HG02973 (cell line): ENCODE measurements around the gene VASP.

Experiments used
- ATAC-seq: cut with Tn5 transposase; IDR thresholded peaks from one replicate; pipeline ENCODE4 v1.9.1; 2021; ENCODE audit warnings: moderate library complexity; ENCODE audit not compliant: unreplicated experiment

VASP gene

DNA sequence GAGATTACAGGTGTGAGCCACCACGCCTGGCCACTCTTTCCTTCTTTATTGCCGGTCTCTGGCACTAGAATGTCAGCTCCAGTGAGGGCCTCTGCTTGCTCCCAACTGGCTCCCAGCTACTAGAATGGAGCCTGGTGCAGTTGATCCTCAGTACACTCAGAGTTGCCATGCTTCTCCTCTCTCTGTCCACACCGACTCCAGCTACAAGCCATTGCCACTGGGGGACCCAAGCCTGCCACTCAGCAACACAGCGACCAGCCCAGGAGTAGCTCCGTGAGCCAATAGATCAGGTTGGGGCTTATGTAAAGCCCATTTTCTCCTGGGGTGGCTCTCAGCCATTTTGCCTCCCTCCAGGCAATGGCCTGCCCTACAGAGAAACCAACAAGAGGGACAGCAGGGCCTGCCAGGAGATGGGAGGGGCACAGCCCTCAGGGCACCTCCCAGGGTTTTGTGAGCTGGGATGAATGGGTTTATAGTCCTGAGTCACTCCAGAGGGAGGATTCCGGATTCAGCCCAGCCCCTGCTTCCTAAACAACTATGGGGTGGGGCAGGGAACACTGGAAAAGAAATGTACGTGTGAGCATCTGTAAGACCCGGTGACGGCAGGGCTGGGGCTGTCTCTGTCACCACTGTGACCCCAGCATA is 40.8 kb downstream of the VASP start:
- ATAC-seq, result no peak

DNA sequence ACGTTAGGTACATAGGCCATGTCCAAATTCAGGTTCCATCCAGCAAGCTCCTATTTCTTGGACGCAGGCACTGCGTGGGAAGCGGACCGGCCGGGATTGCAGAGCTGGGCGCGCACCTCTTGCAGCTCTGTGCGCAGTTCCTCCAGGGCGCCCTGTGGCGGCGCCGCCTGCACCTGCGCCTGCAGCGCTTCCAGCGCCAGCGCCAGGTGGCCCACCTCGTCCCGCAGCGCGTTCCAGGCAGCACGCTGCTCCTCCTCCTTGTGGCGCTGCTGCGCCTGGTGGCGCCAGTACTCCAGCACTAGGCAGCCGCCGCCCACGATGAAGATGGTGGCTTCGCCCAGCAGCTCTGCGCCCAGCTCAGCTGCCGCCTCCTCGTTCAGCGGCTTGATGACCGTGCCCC is 46.2 kb downstream of the VASP start:
- ATAC-seq, result no peak

GRCh38 chr19:45554481-45554880 is 47.2 kb downstream of the VASP start:
- ATAC-seq, result no peak

DNA sequence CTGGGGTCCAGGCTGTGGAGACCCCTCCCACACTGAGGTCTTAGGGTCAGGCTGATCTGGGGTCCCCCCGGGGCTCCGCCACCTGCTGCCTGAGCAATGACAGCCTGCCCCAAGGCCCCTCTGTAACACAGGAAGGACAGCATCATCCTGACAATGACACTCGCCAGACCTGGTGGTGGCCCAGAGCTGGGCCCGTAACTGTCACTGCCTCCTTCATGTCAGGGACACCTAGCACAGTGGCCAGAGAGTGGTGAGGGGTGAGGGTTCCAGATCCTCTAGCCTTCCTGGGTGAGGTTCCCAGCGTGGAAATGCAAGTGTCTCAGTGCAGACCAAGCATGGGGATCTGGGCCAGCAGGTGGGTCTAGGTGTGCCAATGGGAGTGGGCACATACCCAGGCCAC is 49.6 kb downstream of the VASP start:
- ATAC-seq, result no peak

- ATAC-seq, result no peak
Observed at GRCh38 chr19:45558399-45558878, 51.2 kb downstream of the VASP start.

GRCh38 chr19:45560038-45560437 is 52.8 kb downstream of the VASP start:
- ATAC-seq, result no peak

DNA sequence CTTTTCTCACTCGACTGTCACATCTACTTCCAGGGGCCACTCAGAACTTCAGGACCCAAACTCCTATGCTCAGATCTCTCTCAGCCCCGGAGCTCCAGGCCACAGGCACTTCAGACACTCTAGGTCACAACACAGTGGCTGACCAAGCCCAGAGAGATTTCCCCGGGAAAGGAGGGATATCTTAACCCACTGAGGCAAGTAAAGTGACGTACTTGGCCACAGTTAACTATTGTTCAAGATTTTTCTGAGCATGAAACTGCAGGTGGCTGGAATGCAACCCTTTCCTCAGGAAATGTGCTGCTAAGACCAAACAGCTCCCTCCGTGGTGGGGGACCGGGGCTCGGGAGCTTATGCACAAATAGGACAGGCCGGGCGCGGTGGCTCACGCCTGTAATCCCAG is 53.4 kb downstream of the VASP start:
- ATAC-seq, result no peak

GRCh38 chr19:45564131-45564780 is 57.0 kb downstream of the VASP start:
- ATAC-seq, result no peak

DNA sequence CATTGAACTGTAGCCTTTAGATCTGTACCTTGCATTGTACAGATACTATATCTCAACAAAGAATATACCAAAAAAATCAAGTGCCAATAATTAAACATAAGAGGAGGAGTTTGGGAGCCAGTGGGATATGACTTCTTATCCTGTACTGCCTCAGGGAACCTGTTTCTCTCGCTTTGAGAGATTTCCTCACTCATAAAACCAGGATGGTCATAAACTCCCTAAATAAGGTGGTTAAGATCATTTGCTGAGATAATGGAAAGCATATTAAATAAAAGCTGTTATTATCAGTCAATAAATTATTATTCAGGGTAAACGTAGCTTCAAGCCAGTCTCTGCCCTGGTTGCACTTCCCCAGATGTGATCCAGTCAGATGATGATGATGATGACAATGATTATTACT is 60.3 kb downstream of the VASP start:
- ATAC-seq, result no peak

DNA sequence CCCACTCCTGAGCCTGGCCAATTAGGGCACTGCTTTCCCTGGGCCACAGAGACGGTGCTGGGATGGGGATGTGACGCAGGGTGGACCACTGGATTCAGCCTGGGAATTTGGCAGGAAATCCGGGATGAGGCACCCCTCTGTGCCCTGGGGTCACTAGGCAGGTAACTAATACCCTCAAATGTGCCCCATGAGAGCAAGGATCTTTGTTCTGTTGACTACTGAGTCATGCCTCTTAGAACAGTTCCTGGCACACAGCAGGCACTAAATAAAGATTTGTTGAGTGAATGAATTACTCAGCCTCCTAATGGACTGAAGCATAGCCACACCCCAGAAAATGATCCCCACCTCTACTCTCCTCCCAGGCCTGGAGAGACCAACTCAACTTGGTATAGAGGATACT is 61.5 kb downstream of the VASP start:
- ATAC-seq, result no peak

DNA sequence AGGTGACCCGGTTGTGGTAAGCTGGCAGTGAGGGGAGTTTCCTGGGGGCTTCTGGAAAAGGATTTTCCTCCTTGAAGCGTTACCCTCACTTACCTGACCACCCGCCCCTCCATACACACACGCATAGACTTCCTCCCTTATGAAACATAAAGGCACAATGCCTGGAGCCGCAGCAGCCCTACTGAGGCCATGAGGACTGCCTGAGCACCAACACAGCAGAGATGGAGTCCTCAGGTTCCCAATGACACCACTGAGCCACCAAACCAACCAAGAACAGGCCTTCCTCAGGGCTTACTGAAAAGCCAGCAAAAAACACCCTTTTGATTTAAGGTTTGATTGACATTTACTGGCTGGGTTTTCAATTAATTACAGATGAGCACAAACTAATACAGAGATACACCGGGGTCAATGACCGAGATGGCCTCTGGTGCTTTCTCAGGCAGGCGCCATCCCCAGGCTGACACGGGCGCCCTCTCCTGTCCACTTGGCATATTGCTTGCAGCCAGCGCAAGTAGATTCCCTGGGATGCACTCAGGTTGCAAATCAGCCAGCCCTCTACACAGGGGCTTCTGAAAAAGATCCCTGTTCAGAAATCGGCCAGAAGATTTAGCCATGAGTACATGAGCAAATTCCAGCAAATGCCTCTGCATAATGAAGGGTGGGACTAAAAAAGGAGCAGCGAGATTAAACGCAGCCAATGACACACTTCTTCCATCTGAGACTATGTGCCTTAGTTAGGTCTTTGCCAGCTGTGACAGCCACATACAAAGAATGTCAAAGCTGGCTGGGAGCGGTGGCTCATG is 62.5 kb downstream of the VASP start:
- no peak for ATAC-seq

DNA sequence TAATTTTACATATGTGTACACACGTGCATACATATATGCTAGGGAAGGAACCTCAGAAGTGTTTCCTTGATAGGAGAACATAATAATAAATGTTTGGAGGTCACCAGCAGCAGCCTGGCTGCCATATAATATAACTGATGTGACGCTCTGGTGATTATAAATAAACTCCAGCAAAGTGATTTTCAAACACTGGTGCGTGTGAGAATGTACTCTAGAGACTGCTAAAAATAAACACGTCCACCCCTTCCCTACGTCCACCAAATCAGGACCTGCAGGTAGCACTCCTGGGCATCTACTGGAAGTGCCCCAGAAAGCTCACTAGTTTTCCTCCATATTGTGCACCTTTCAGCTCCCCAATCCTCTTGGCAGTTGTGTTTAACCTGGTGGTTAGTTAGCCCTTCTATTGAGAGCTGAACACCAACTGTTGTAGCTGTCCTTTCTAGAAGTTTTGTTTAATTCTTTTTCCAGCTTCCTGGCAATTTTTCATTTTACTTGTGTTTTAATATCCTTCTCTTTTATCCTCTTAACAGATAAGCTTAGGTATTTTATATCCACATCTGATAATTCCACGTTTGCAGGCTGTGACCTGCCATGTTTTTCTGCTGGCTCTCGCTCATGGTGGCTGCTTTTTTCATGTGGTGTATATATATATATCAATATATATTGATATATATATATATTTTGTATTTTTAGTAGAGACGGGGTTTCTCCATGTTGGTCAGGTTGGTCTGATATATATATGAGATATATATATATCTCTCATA is 64.4 kb downstream of the VASP start:
- ATAC-seq, result no peak

- no peak for ATAC-seq
Observed at GRCh38 chr19:45574526-45574925, 67.2 kb downstream of the VASP start.

- ATAC-seq, result no peak
Observed at GRCh38 chr19:45575216-45575615, 67.9 kb downstream of the VASP start.
